ENCODE data around the gene DHX58.

DNA sequence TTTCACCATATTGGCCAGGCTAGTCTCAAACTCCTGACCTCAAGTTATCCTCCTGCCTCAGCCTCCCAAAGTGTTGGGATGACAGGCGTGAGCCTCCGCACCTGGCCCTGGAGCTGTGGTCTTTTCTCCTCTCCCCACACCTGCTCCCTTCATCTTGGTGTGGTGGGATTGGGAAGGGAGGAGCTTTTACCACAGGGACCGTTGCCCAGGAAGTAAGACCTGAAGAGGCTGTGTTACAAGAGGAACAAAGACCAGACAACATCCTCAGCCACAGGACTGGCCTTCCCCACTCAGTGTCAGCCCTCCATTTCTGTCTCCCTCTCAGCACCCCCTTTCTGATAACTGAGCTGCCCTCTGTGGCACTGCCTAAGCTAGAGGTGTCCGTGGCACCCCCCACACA, 52.7 kb downstream of the DHX58 start:
- TF ChIP-seq, protein P1, sequence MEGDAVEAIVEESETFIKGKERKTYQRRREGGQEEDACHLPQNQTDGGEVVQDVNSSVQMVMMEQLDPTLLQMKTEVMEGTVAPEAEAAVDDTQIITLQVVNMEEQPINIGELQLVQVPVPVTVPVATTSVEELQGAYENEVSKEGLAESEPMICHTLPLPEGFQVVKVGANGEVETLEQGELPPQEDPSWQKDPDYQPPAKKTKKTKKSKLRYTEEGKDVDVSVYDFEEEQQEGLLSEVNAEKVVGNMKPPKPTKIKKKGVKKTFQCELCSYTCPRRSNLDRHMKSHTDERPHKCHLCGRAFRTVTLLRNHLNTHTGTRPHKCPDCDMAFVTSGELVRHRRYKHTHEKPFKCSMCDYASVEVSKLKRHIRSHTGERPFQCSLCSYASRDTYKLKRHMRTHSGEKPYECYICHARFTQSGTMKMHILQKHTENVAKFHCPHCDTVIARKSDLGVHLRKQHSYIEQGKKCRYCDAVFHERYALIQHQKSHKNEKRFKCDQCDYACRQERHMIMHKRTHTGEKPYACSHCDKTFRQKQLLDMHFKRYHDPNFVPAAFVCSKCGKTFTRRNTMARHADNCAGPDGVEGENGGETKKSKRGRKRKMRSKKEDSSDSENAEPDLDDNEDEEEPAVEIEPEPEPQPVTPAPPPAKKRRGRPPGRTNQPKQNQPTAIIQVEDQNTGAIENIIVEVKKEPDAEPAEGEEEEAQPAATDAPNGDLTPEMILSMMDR (tag by site-specific recombination; IDR thresholded peaks at IDR 0.05) = no peak
- TF ChIP-seq ZNF776 (tag by site-specific recombination; IDR thresholded peaks at IDR 0.05; ENCODE audit: borderline replicate concordance) = no peak
- TF ChIP-seq YY1 (tag by site-specific recombination; IDR thresholded peaks at IDR 0.05) = no peak
- no peak for TF ChIP-seq ZNF10 (tag by site-specific recombination; IDR thresholded peaks at IDR 0.05)
- TF ChIP-seq ZNF24 (tag by site-specific recombination; IDR thresholded peaks at IDR 0.05) = no peak
- no peak for TF ChIP-seq ZNF843 (tag by site-specific recombination; IDR thresholded peaks at IDR 0.05)
- no peak for TF ChIP-seq BCL11A (tag by site-specific recombination; IDR thresholded peaks at IDR 0.05; ENCODE audit: low read depth)
- no peak for TF ChIP-seq ZBTB7A (tag by site-specific recombination; IDR thresholded peaks at IDR 0.05; ENCODE audit: low read depth)
- TF ChIP-seq SP7 (tag by site-specific recombination; IDR thresholded peaks at IDR 0.05) = no peak
- TF ChIP-seq SALL2 (tag by site-specific recombination; IDR thresholded peaks at IDR 0.05; ENCODE audit: borderline replicate concordance) = no peak
- TF ChIP-seq SETDB1 (IDR thresholded peaks at IDR 0.05; ENCODE audit: insufficient read length, low read length) = no peak
- no peak for TF ChIP-seq ZNF585B (tag by site-specific recombination; IDR thresholded peaks at IDR 0.05)
